ENCODE measurements around the gene LRRC74A. TPM values are rescaled to one million over a fixed set of nuclear protein-coding genes. Genes with fewer than 3 reads are reported as not detected.
A peak's percentile ranks its signal among the peaks of the same experiment; 100 is the strongest.

The LRRC74A gene
- polyA plus RNA-seq, 1 experiment: not detected

DNA sequence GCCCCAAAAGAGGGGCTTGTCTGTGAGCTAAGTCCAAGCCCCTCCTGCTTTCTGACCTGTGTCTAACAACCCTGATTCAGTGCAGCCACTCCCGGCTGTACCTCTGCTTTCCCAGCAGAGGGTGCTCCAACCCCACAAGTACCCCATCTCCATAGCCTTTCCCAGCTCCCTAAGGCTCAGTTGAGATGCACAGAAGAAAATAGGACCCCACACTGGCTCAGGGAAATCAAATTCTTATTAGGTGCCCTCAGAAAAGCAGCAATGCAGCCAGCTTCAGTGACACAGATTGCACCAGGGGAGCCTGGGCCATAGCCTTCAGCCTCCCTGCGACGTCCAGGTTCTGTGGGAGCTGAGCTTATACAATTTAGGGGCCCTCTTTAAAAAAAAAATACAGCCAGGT, 49.9 kb downstream of the LRRC74A start:
- peaks cover 2% of the 10 kb centered on the region for H3K27me3 ChIP-seq (ENCODE audit: control insufficient read depth, insufficient read depth, low read length)
- peak; percentile 68 for DNase-seq (ENCODE audit: low read depth, low spot score)

DNA sequence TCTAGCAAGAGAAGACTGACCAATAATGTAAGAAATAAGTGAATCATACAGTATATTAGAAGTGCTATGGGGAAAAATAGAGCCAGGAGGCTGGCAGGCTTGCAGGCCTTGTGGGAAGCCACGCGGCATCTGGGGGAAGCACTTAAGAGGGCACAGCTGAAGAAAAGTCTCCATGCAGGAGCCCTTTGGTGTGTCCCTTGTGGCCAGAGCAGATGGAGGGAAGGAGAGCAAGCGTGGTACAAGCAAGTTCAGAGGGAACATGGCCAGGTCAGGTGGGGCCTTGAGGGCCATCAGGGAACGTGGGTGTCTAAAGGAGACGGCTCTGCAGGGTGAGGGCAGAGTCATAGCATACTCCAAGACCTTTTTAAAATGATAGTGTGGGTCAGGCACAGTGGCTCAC, 51.7 kb downstream of the LRRC74A start:
- no peak overlapping the region for H3K4me3 ChIP-seq (ENCODE audit: low read depth, low read length)
- no peak overlapping the region for H3K27ac ChIP-seq (ENCODE audit: low read depth, low read length)
- CTCF ChIA-PET: interaction anchor here (0.6 to 9.0 kb wide), 6 partner anchors 10 to 481 kb away, joined by 4 to 300 read pairs (median 30); no protein-coding TSS in a partner anchor
- peaks cover 5% of the 10 kb centered on the region for H3K9me3 ChIP-seq (ENCODE audit: control insufficient read depth, insufficient read depth, low read length)
- no peak for DNase-seq (ENCODE audit: low read depth, low spot score)
- TF ChIP-seq, protein P1, sequence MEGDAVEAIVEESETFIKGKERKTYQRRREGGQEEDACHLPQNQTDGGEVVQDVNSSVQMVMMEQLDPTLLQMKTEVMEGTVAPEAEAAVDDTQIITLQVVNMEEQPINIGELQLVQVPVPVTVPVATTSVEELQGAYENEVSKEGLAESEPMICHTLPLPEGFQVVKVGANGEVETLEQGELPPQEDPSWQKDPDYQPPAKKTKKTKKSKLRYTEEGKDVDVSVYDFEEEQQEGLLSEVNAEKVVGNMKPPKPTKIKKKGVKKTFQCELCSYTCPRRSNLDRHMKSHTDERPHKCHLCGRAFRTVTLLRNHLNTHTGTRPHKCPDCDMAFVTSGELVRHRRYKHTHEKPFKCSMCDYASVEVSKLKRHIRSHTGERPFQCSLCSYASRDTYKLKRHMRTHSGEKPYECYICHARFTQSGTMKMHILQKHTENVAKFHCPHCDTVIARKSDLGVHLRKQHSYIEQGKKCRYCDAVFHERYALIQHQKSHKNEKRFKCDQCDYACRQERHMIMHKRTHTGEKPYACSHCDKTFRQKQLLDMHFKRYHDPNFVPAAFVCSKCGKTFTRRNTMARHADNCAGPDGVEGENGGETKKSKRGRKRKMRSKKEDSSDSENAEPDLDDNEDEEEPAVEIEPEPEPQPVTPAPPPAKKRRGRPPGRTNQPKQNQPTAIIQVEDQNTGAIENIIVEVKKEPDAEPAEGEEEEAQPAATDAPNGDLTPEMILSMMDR (IDR thresholded peaks at IDR 0.05; ENCODE audit: low read depth, low read length): no peak
- POLR2A ChIA-PET: no interaction called here
- H3K27me3 ChIP-seq (ENCODE audit: control insufficient read depth, insufficient read depth, low read length): no peaks in the 10 kb centered on the region

More for the DNA sequence above, 49.9 kb downstream of the LRRC74A start:
- ChIA-PET CTCF (interaction anchor here (0.6 to 9.7 kb wide), 50 partner anchors 9 to 1028 kb away, joined by 3 to 524 read pairs (median 5); partner anchors contain the start of gene CIPC), POLR2A (interaction anchor here (0.7 to 1.8 kb wide), 5 partner anchors 29 to 194 kb away, joined by 3 to 9 read pairs (median 3); no protein-coding TSS in a partner anchor)
- TF ChIP-seq, protein P1 (IDR thresholded peaks at IDR 0.05; ENCODE audit: low read depth, low read length): peak; percentile 99
- Histone ChIP-seq H3K27ac (ENCODE audit: low read depth, low read length) (no peak overlapping the region), H3K4me3 (ENCODE audit: low read depth, low read length) (no peak overlapping the region), H3K9me3 (ENCODE audit: control insufficient read depth, insufficient read depth, low read length) (peaks cover 5% of the 10 kb centered on the region)

DNA sequence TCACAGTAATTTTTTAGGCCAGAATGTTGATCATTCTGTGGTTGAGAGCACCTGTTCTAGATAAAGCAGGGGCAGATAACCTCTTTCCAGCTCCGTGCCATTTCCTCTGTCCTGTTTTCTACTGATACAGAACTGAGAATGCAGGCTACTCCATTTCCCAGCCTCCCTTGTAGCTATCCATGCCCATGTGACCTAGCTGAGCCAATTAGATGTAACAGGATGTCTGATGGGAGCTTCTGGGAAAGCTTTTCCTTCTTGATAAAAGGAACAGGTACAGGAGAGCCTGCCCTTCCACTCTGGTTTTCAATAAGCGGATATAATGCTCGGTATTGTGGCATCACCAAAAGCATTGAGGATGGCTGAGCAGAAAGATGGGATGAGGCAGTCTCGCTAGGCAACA, 54.2 kb downstream of the LRRC74A start:
- H3K27me3 ChIP-seq (ENCODE audit: control insufficient read depth, insufficient read depth, low read length): no peaks in the 10 kb centered on the region
- H3K9me3 ChIP-seq (ENCODE audit: control insufficient read depth, insufficient read depth, low read length): peaks cover 2% of the 10 kb centered on the region
- CTCF ChIA-PET: interaction anchor here (0.9 to 2.6 kb wide), 5 partner anchors 33 to 213 kb away, joined by 3 to 13 read pairs (median 5); no protein-coding TSS in a partner anchor
- DNase-seq (ENCODE audit: low read depth, low spot score): no peak
- TF ChIP-seq, protein P1 (IDR thresholded peaks at IDR 0.05; ENCODE audit: low read depth, low read length): no peak
- no peak overlapping the region for H3K27ac ChIP-seq (ENCODE audit: low read depth, low read length)
- POLR2A ChIA-PET: no interaction called here
- H3K4me3 ChIP-seq (ENCODE audit: low read depth, low read length): no peak overlapping the region

DNA sequence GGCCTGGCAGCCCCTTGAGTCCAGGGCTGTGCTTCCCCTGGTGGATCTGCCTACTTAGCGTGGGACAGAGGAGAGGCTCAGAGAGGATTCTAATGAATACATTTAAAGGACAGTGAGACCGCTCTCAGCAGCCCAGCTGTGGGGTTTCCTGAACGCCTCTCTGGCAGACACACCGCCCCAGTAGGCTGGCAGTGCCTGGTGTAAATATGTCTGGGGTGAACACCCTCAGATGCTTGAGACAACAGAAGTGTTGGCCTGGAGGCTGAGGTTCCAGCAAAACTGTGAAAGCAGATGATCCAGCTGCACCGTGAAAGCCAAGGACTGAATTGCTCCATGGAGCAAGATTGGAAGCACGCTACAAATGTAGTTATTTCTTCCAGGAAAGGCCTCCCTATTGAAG, 55.1 kb downstream of the LRRC74A start:
- DNase-seq (ENCODE audit: low read depth, low spot score): no peak
- CTCF ChIA-PET: interaction anchor here (0.8 to 2.6 kb wide), 4 partner anchors 9 to 214 kb away, joined by 3 to 13 read pairs (median 8); no protein-coding TSS in a partner anchor

DNA sequence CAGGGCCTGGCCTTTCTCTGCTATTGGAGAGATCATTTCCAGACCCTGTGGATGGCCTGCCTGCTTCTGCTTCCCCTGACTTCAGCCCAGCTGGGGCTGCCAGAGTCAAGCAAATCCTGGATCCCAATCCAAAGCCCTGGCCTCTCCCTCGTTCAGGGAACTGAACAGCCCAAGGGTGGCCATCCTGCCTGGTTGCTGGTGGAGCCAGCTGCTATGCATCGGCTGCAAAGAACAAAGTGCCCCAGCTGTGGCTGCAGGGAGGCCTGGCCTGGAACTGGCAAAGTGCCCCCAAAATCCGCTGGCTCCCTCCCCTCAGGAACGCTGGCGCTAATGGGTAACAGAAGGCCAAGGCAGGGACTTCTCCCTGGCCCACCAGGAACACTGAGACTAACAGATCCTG, 56.4 kb downstream of the LRRC74A start:
- H3K4me3 ChIP-seq (ENCODE audit: low read depth, low read length): no peak overlapping the region
- POLR2A ChIA-PET: interaction anchor here (1.0 kb wide), 1 partner anchor 22 kb away, joined by 3 read pairs; no protein-coding TSS in a partner anchor
- peaks cover under 1% of the 10 kb centered on the region for H3K27me3 ChIP-seq (ENCODE audit: control insufficient read depth, insufficient read depth, low read length)
- CTCF ChIA-PET: interaction anchor here (1.0 to 1.3 kb wide), 2 partner anchors 171 to 213 kb away, joined by 5 to 6 read pairs; no protein-coding TSS in a partner anchor
- H3K27ac ChIP-seq (ENCODE audit: low read depth, low read length): no peak overlapping the region
- DNase-seq (ENCODE audit: low read depth, low spot score): no peak
- TF ChIP-seq, protein P1 (IDR thresholded peaks at IDR 0.05; ENCODE audit: low read depth, low read length): no peak
- H3K9me3 ChIP-seq (ENCODE audit: control insufficient read depth, insufficient read depth, low read length): no peaks in the 10 kb centered on the region; the same call in 1 of the 2 replicates

More for the DNA sequence above, 55.1 kb downstream of the LRRC74A start:
- POLR2A ChIA-PET: no interaction called here
- TF ChIP-seq, protein P1 (IDR thresholded peaks at IDR 0.05; ENCODE audit: low read depth, low read length): no peak
- Histone ChIP-seq H3K4me3 (ENCODE audit: low read depth, low read length) (no peak overlapping the region), H3K27ac (ENCODE audit: low read depth, low read length) (no peak overlapping the region), H3K9me3 (ENCODE audit: control insufficient read depth, insufficient read depth, low read length) (no peaks in the 10 kb centered on the region; the same call in 1 of the 2 replicates), H3K27me3 (ENCODE audit: control insufficient read depth, insufficient read depth, low read length) (no peaks in the 10 kb centered on the region)

Measured in AG04450 (cell line).